SIG-M5 treated with dmso at 0.1 percent for 504 hours (cell line): Measurements from ENCODE around the gene N4BP2.
"Not testable (repeated sequence)": the region's sequence is repeated elsewhere in the genome, so short reads cannot be mapped to it uniquely, and the experiment has no call there.

ENCODE experiments used
- DNase-seq: peaks from one replicate; lab custom pipeline; 2025; ENCODE audit not compliant: unreplicated experiment; lab: John Stamatoyannopoulos, UW

The N4BP2 gene

DNA sequence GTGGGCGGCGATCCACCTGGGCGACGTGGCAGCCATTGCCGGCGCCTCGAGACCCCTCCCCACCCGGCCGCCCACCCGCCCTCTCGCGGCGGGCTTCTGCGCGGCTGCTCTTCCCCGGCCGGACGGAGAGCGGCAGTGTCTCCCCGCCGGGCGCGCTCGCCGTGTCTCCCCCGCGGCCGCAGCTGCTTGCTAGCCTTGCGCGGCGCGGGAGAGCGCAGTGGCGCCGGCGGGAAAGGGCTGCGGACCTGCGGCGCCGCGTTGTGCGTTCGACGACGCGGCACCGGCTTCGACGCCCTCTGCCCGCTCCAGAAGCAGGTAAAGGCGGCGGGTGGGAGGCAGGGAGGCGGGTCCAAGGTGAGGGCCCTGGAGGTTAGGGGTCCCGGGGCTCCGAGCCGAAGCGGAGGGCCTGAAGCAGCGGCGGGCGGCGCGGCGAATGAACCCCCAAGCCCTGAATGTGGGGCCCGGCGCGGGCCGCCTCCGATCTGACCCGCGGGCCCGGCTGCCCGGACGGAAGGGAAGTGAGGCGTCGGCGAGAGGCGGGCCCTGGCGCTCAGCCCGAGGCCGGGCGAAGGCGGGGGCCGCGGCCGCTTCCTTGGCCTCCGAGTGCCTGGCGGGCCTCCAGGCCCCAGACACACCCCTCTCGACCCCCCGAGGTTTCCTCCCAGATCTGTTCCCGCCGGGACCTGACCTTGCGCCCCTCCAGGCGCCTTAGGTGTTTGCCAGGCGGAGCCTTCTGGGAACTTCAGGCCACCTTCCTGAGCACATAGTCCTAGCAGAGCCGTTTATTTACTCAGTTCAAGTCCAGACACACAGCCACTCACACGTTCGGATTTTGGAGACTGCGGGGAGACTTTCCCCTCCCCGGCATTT lies at the start of gene N4BP2:
TSS of gene N4BP2 (plus strand) at position 135 of the 870 bp plus-strand sequence. CDS start 40,491 bp downstream, outside the sequence.
- peak; percentile 55 for DNase-seq

GRCh38 chr4:40016007-40016406 lies 40.6 kb upstream of the N4BP2 start:
- DNase-seq = no peak

DNA sequence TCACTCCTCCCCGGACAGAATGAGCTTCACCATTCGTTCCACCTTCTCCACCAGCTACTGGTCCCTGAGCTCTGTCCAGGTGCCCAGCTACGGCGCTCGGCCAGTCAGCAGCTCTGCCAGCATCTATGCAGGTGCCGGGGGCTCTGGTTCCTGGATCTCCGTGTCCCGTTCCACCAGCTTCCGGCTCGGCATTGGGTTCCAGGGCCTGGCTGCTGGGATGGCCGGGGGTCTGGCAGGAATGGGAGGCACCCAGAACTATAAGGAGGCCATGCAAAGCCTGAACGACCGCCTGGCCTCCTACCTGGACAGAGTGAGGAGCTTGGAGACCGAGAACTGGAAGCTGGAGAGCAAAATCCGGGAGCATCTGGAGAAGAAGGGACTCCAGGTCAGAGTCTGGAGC lies 36.4 kb upstream of the N4BP2 start:
- DNase-seq = no peak

DNA sequence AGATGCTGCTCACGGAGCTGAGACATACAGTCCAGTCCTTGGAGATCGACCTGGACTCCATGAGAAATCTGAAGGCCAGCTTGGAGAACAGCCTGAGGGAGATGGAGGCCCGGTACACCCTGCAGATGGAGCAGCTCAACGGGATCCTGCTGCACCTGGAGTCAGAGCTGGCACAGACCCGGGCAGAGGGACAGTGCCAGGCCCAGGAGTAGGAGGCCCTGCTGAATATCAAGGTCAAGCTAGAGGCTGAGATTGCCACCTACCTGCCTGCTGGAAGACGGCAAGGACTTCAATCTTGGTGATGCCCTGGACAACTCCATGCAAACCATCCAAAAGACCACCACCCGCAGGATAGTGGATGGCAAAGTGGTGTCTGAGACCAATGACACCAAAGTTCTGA lies 35.5 kb upstream of the N4BP2 start:
- not testable (repeated sequence) for DNase-seq

- DNase-seq = not testable (repeated sequence)
These were observed 32.6 kb upstream of the N4BP2 start for GRCh38 chr4:40024049-40024448.

- no peak for DNase-seq
These were observed 23.9 kb upstream of the N4BP2 start for GRCh38 chr4:40032785-40033184.

- no peak for DNase-seq
These were observed 23.0 kb upstream of the N4BP2 start for GRCh38 chr4:40033613-40034012.

DNA sequence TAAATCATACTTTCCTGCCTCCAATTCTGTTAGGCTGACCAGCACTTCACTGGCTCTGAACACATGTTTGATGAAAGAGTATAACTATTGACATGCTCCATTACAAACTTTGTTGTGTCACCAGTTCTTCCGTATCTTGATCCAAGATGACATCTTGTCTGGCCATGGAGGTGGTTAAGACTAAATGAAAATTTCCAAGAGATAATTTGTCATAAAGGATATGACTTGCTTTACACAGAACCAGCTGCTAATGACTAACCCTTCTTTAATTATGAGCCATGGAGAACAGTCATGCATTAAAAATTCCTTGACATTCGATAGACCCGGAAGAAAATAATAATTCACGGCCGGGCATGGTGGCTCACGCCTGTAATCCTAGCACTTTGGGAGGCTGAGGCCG lies 17.7 kb upstream of the N4BP2 start:
- no peak for DNase-seq

- no peak for DNase-seq
These were observed 15.7 kb upstream of the N4BP2 start for GRCh38 chr4:40040908-40041307.

- DNase-seq = no peak
These were observed 12.9 kb upstream of the N4BP2 start for GRCh38 chr4:40043786-40044185.

DNA sequence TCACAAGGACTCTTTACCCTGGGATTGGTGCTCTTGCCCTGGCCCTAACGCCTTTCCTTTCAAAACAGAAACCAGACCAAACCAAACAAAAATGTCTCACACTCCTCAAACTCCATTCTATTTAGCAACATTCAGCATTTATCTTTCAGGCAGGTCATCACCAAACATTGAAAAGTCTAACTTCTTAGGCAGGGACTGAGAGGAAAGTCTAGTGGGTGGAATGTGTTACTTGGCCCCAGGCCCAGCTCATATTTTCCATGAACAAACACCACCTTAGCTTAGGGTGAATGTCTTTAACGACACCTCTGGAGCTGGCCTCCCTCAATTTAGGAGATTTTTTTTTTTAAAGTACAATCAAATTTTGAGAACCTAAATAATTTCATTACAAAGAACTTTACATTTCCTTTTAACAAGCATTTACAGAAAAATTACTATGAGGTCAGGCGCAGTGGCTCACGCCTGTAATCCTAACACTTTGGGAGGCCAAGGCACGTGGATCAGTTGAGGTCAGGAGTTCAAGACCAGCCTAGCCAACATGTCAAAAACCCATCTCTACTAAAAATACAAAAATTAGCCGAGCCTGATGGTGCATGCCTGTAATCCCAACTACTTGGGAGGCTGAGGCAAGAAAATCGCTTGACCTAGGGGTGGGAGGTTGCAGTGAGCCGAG lies 10.2 kb upstream of the N4BP2 start:
- peak; percentile 12 for DNase-seq

- no peak for DNase-seq
These were observed 3.5 kb upstream of the N4BP2 start for GRCh38 chr4:40053161-40053560.

DNA sequence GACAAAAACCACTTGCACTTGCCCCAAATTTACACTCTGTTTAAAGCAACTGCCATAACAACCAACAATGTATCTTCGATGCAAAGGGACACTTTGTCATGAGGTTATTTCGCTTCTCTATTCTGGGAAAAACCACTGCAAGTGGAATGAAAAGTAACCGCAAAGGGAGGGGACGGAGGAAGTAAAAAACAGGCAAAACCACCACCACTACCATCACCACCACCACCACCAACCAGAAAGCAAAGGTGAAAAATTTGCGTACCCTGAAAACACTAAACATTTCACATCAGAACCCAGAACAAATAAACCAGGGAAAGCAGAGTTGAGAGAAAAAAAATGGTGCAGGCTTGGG lies 1.2 kb upstream of the N4BP2 start:
- peak; percentile 85 for DNase-seq

GRCh38 chr4:40055863-40056715 lies 561 bp upstream of the N4BP2 start:
- peak; percentile 85 for DNase-seq

- DNase-seq = peak; percentile 75
These were observed 989 bp downstream of the N4BP2 start for GRCh38 chr4:40057586-40058091.

GRCh38 chr4:40058121-40058520 lies 1.5 kb downstream of the N4BP2 start:
- DNase-seq = no peak

DNA sequence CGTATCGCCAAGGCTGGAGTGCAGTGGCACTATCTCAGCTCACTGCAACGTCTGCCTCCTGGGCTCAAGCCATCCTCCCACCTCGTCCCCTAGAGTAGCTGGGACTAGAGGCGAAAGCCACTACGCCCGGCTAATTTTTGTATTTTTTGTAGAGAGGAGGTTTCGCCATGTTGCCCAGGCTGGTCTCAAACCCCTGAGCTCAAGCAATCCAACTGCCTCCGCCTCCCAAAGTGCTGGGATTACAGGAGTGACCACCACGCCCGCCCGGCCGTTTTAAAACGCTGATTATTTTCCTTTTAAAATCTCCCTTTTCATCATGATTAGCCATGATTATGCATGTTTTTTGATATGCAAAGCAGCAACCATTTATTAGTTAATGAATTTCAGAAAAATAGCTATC lies 2.2 kb downstream of the N4BP2 start:
- no peak for DNase-seq

- no peak for DNase-seq
These were observed 2.7 kb downstream of the N4BP2 start for GRCh38 chr4:40059362-40059761.

DNA sequence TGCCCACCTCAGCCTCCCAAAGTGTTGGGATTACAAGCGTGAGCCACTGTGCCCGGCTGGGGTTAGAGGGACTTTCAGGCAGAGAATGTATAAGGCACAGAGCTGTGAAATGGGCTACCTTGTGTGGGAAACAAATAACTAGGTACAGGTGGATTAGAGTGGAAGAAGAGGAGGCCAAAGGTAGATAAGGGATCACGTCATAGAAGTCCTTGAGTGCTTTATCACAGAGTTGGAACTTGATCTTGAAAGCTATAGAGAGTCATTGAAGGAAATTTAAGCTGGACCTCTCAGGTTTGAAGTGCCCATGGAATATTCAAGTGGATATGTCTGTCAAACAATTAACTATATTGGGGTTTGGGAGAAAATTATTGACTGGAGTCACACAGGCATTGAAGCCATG lies 8.4 kb downstream of the N4BP2 start:
- no peak for DNase-seq

- DNase-seq = no peak
These were observed 10.0 kb downstream of the N4BP2 start for GRCh38 chr4:40066651-40067050.

- no peak for DNase-seq
These were observed 13.7 kb downstream of the N4BP2 start for GRCh38 chr4:40070387-40070786.
